Lung (tissue), 12 donors: ENCODE results near the gene UTP4. TPM values are rescaled to one million over a fixed set of nuclear protein-coding genes. Genes with fewer than 3 reads are reported as not detected.

Experiments
- ATAC-seq: fragments of 200-7000 bp; cut with Tn5 transposase; one replicate; pipeline ENCODE4 v1.9.1; 2020; ENCODE audit warnings: moderate number of reproducible peaks; ENCODE audit not compliant: insufficient read depth, low FRiP score
- DNase-seq, 3 donors: peaks; one replicate each; pipeline ENCODE4 v3.0.0-alpha.2; 2013 to 2017
- H3K27ac ChIP-seq, 2 donors: one replicate each; pipeline ENCODE4 v1.5.1; 2013; ENCODE audit warnings: mild to moderate bottlenecking in 2 of 2, moderate library complexity in 2 of 2, control low read depth in 1 of 2, inconsistent platforms in 1 of 2, low read depth in 1 of 2, low read length in 1 of 2
- H3K27me3 ChIP-seq, 3 donors: one replicate each; pipeline ENCODE4 v1.5.1; 2013; ENCODE audit warnings: low read length in 2 of 3; ENCODE audit not compliant: control insufficient read depth in 3 of 3, insufficient read depth in 3 of 3
- H3K36me3 ChIP-seq, 4 donors: one replicate each; pipeline ENCODE4 v1.5.1; 2013; ENCODE audit warnings: low read length in 4 of 4, mild to moderate bottlenecking in 1 of 4, moderate library complexity in 1 of 4; ENCODE audit not compliant: control insufficient read depth in 4 of 4, insufficient read depth in 4 of 4
- H3K4me1 ChIP-seq, 5 donors: one replicate each; pipeline ENCODE4 v1.5.1; 2013; ENCODE audit warnings: low read length in 5 of 5, mild to moderate bottlenecking in 2 of 5, moderate library complexity in 1 of 5; ENCODE audit not compliant: control insufficient read depth in 5 of 5, insufficient read depth in 5 of 5
- H3K4me3 ChIP-seq: one replicate; pipeline ENCODE4 v1.5.1; 2013; ENCODE audit warnings: mild to moderate bottlenecking, control low read depth, moderate library complexity
- H3K9ac ChIP-seq, 2 donors: one replicate each; pipeline ENCODE4 v1.5.1; 2013; ENCODE audit warnings: low read length in 2 of 2, control low read depth in 1 of 2; ENCODE audit not compliant: insufficient read depth in 1 of 2
- H3K9me3 ChIP-seq, 4 donors: one replicate each; pipeline ENCODE4 v1.5.1; 2013; ENCODE audit warnings: low read length in 3 of 4, mild to moderate bottlenecking in 1 of 4, moderate library complexity in 1 of 4; ENCODE audit not compliant: control insufficient read depth in 4 of 4, insufficient read depth in 3 of 4
- CTCF ChIP-seq: IDR thresholded peaks from 2 replicates; pipeline ENCODE4 v1.5.1; 2012; ENCODE audit warnings: mild to moderate bottlenecking; ENCODE audit errors: control extremely low read depth, extremely low read depth
- WGBS, 2 donors: extraction: QIAGEN DNeasy Blood & Tissue Kit; methylation state at CpG; one replicate each; pipeline ENCODE4 v1.1.7; 2013; 5-methylcytosine and 5-hydroxymethylcytosine counted together
- polyA plus RNA-seq, 2 donors: library from polyadenylated mRNA; stranded (reverse); fragments of 200-250 nt; gene quantifications; one replicate each; pipeline ENCODE4 v1.2.1, GENCODE V29; 2013
- total RNA-seq, 2 donors: library from RNA; depleted of rRNA in 1 of 2; stranded (reverse); fragments of >200 nt in 1 of 2; gene quantifications; one replicate each; pipeline ENCODE4 v1.2.1, GENCODE V29; 2014 to 2021
- donor health status: control.
- donor health status: control.
- donor health status: Bipolar disorder and iron deficiency.
- donor health status: healthy.
- donor health status: DM: yes; HTN: yes; CAD: no.

Gene UTP4
- total and polyA plus RNA-seq, 4 donors = 18.1 to 34.5 (median 26.0) TPM

GRCh38 chr16:69171325-69172084, 39.1 kb downstream of the UTP4 start:
- Histone ChIP-seq H3K27me3 (no peaks in the 10 kb centered on the region), H3K4me3 (no peak overlapping the region), H3K36me3 (peaks cover 7 to 28% (median 11%) of the 10 kb centered on the region in 4 donors), H3K9ac (peak overlapping the region in 1 of 2 donors; percentile 42), H3K4me1 (peaks cover 0 to 7% (median 3%) of the 10 kb centered on the region in 5 donors), H3K9me3 (peaks cover 0 to 2% (median 0%) of the 10 kb centered on the region in 4 donors), H3K27ac (peak overlapping the region; percentile 11 to 47)
- no peak for TF ChIP-seq CTCF
- ATAC-seq = no peak
- DNase-seq = peak in 2 of 3 donors; percentile 43 to 55
- 43 to 49% methylated on average over 6 of the region's 6 CpGs for WGBS, 2 donors

GRCh38 chr16:69176033-69176800, 43.8 kb downstream of the UTP4 start:
- Histone ChIP-seq H3K4me1 (peaks cover 0 to 16% (median 9%) of the 10 kb centered on the region in 5 donors), H3K27ac (peak overlapping the region in 1 of 2 donors; percentile 10)

GRCh38 chr16:69179328-69180010, 47.0 kb downstream of the UTP4 start:
- ATAC-seq = peak; percentile 66
- H3K4me3 ChIP-seq = no peak overlapping the region
- peaks cover 0 to 15% (median 11%) of the 10 kb centered on the region in 5 donors for H3K4me1 ChIP-seq
- peaks cover 0 to 2% (median 0%) of the 10 kb centered on the region in 4 donors for H3K9me3 ChIP-seq
- H3K27ac ChIP-seq = peak overlapping the region in 1 of 2 donors; percentile 26
- no peaks in the 10 kb centered on the region for H3K36me3 ChIP-seq
- 15 to 28% methylated on average over 6 of the region's 6 CpGs for WGBS, 2 donors
- no peak overlapping the region for H3K9ac ChIP-seq
- peak; percentile 89 to 99 (median 98) for DNase-seq
- no peak for TF ChIP-seq CTCF
- no peaks in the 10 kb centered on the region for H3K27me3 ChIP-seq

More at GRCh38 chr16:69176033-69176800, 43.8 kb downstream of the UTP4 start:
- Histone ChIP-seq H3K36me3 (no peaks in the 10 kb centered on the region), H3K27me3 (no peaks in the 10 kb centered on the region), H3K9me3 (peaks cover 0 to 2% (median 0%) of the 10 kb centered on the region in 4 donors), H3K4me3 (no peak overlapping the region), H3K9ac (no peak overlapping the region)
- WGBS, 2 donors = 91 to 96% methylated on average over 4 of the region's 4 CpGs
- peak in 2 of 3 donors; percentile 39 to 58 for DNase-seq
- TF ChIP-seq CTCF = no peak
- no peak for ATAC-seq
